K562 (cell line): Measurements from ENCODE around the gene NT5DC1. TPM values are rescaled to one million over a fixed set of nuclear protein-coding genes. Genes with fewer than 3 reads are reported as not detected.

Experiments
- C11orf30 ChIP-seq: fragments of 450-650 bp; IDR thresholded peaks from 2 replicates; pipeline ENCODE4 v1.6.1; 2016; ENCODE audit warnings: low read depth, mild to moderate bottlenecking
- CBFA2T3 ChIP-seq: fragments of 450-650 bp; IDR thresholded peaks from 2 replicates; pipeline ENCODE4 v1.6.1; 2017
- CREB5 ChIP-seq: fragments of 250-450 bp; sonication (Bioruptor Pico); IDR thresholded peaks from 2 replicates; pipeline ENCODE4 v1.5.0; 2020; ENCODE audit warnings: mild to moderate bottlenecking
- CXXC5 ChIP-seq: fragments of 250-450 bp; sonication (Bioruptor Pico); IDR thresholded peaks from 2 replicates; pipeline ENCODE4 v1.8.0; 2022; ENCODE audit warnings: inconsistent platforms, mild to moderate bottlenecking, moderate library complexity
- GATAD2B ChIP-seq: fragments of 450-650 bp; IDR thresholded peaks from 2 replicates; pipeline ENCODE4 v1.6.1; 2017; ENCODE audit warnings: mild to moderate bottlenecking, borderline replicate concordance
- GMEB1 ChIP-seq: fragments of 250-450 bp; sonication (Bioruptor Pico); IDR thresholded peaks from 2 replicates; pipeline ENCODE4 v1.4.0; 2020; ENCODE audit warnings: mild to moderate bottlenecking
- HDAC8 ChIP-seq: fragments of 450-650 bp; IDR thresholded peaks from 2 replicates; pipeline ENCODE4 v1.6.1; 2016; ENCODE audit warnings: mild to moderate bottlenecking, missing genetic modification characterization, moderate library complexity, missing compliant biosample characterization
- HINFP ChIP-seq: fragments of 450-650 bp; conservative IDR thresholded peaks from 2 replicates; pipeline ENCODE4 v1.6.1; 2016; ENCODE audit warnings: missing genetic modification characterization, low read depth, mild to moderate bottlenecking, control low read depth, missing compliant biosample characterization
- HNRNPH1 ChIP-seq: fragments of 200-400 bp; formaldehyde crosslinking; optimal IDR thresholded peaks from 2 replicates; pipeline ENCODE3; 2017; ENCODE audit warnings: low read depth, mild to moderate bottlenecking, low read length, moderate library complexity
- MEIS2 ChIP-seq: fragments of 450-650 bp; IDR thresholded peaks from 2 replicates; pipeline ENCODE4 v1.6.1; 2014; ENCODE audit warnings: mild to moderate bottlenecking; ENCODE audit not compliant: partially characterized antibody
- MIER1 ChIP-seq: fragments of 450-650 bp; IDR thresholded peaks from 2 replicates; pipeline ENCODE4 v1.6.1; 2016; ENCODE audit warnings: antibody characterized with exemption, mild to moderate bottlenecking, low read depth
- NONO ChIP-seq, 2 experiments: fragments of 200-400 bp in 1 of 2; fragments of 450-650 bp in 1 of 2; formaldehyde crosslinking in 1 of 2; IDR thresholded peaks; 2 replicates each; pipeline ENCODE4 v1.6.1; 2017; ENCODE audit warnings: low read depth in 2 of 2, mild to moderate bottlenecking in 2 of 2, moderate library complexity in 2 of 2, low read length in 1 of 2
- NR2F6 ChIP-seq: fragments of 450-650 bp; formaldehyde crosslinking; IDR thresholded peaks from 2 replicates; pipeline ENCODE4 v1.4.0; 2020; ENCODE audit warnings: mild to moderate bottlenecking
- SAFB2 ChIP-seq: fragments of 200-400 bp; formaldehyde crosslinking; IDR thresholded peaks from 2 replicates; pipeline ENCODE4 v1.6.1; 2018; ENCODE audit warnings: borderline replicate concordance, low read length, low read depth, moderate library complexity; ENCODE audit not compliant: severe bottlenecking
- SIN3A ChIP-seq, 2 experiments: fragments of 150-350 bp in 1 of 2; IDR thresholded peaks; 2 replicates each; pipeline ENCODE4 v1.6.1; 2011 to 2016; ENCODE audit warnings: borderline replicate concordance in 2 of 2, low read depth in 2 of 2, low read length in 2 of 2, mild to moderate bottlenecking in 2 of 2, moderate library complexity in 2 of 2; ENCODE audit not compliant: control insufficient read depth in 1 of 2
- SMAD2 ChIP-seq: fragments of 150-350 bp; IDR thresholded peaks from 2 replicates; pipeline ENCODE4 v1.6.1; 2014; ENCODE audit warnings: low read depth, mild to moderate bottlenecking, low read length
- SMAD4 ChIP-seq: fragments of 250-450 bp; sonication (Bioruptor Pico); conservative IDR thresholded peaks from 2 replicates; pipeline ENCODE4 v1.8.0; 2021; ENCODE audit warnings: inconsistent platforms, mild to moderate bottlenecking, moderate library complexity
- SMARCA4 ChIP-seq: fragments of 450-650 bp; IDR thresholded peaks from 2 replicates; pipeline ENCODE4 v1.6.1; 2016
- TAF1 ChIP-seq: IDR thresholded peaks from 2 replicates; pipeline ENCODE4 v1.6.1; 2011; ENCODE audit warnings: mild to moderate bottlenecking, low read length, moderate library complexity; ENCODE audit not compliant: insufficient read depth, control insufficient read depth, severe bottlenecking; ENCODE audit errors: extremely low read depth
- TRIM24 ChIP-seq, 2 experiments: fragments of 450-650 bp; IDR thresholded peaks; 2 replicates each; pipeline ENCODE4 v1.6.1; 2016
- ZBED1 ChIP-seq: IDR thresholded peaks from 2 replicates; pipeline ENCODE4 v1.6.1; 2014
- ZNF175 ChIP-seq: fragments of 200-800 bp; sonication (Bioruptor generic); IDR thresholded peaks from 2 replicates; pipeline ENCODE4 v1.6.1; 2016; ENCODE audit warnings: low read depth, mild to moderate bottlenecking, missing genetic modification characterization, missing compliant biosample characterization
- ZNF780A ChIP-seq: fragments of 250-450 bp; sonication (Bioruptor Pico); IDR thresholded peaks from 2 replicates; pipeline ENCODE4 v1.5.0; 2021; ENCODE audit warnings: mild to moderate bottlenecking
- polyA plus RNA-seq, 8 experiments: library from polyadenylated mRNA; depleted of rRNA in 4 of 8; stranded (reverse) in 5 of 8; unstranded in 3 of 8; fragments of >200 nt; fragmentation: Nextera tagmentation in 2 of 8; fragmentation: Illumina TruSeq in 1 of 8; extraction: Ambion mirVana in 2 of 8; extraction: Trizol in 1 of 8; gene quantifications; 2 replicates each; pipeline versions ENCODE4 v1.2.1 to v1.2.3, GENCODE V29; 2011 to 2014; ENCODE audit warnings: inconsistent platforms in 1 of 8, missing spikeins in 1 of 8
- total RNA-seq, 7 experiments: library from RNA; depleted of rRNA in 6 of 7; stranded (reverse); fragments of >200 nt in 6 of 7; fragmentation: Illumina TruSeq in 2 of 7; extraction: Trizol in 2 of 7; gene quantifications; 2 replicates each; pipeline versions ENCODE4 v1.2.1 to v1.2.3, GENCODE V29; 2011 to 2021; ENCODE audit warnings: low replicate concordance in 1 of 7

Gene NT5DC1
- total and polyA plus RNA-seq, 9 of the 15 experiments (the other 6 are each of a cell fraction or from before 2014, with no cell fraction given): 4.9 to 28.5 (median 16.3) TPM

- TF ChIP-seq GATAD2B (no peak), MIER1 (no peak), NONO (IDR thresholded peaks at IDR 0.05; ENCODE audit: low read depth in 2 of 2, low read length in 1 of 2) (no peak), CXXC5 (CRISPR knock-in tag) (peak; percentile 35; the same call in 1 of the 2 replicates), ZNF780A (CRISPR knock-in tag) (no peak), TAF1 (no peak), C11orf30 (peak; percentile 86), ZBED1 (no peak), CREB5 (CRISPR knock-in tag) (no peak), SIN3A (IDR thresholded peaks at IDR 0.05; ENCODE audit: borderline replicate concordance in 2 of 2, control insufficient read depth in 1 of 2, low read depth in 2 of 2, low read length in 2 of 2) (no peak), GMEB1 (CRISPR knock-in tag) (no peak), CBFA2T3 (peak; percentile 81), ZNF175 (CRISPR knock-in tag) (peak; percentile 48; the same call in 1 of the 2 replicates), TRIM24 (IDR thresholded peaks at IDR 0.05) (peak in 1 of 2 experiments; percentile 67; a peak in 3 of 4 replicates), HDAC8 (no peak), NR2F6 (no peak), SMARCA4 (peak; percentile 88), SAFB2 (no peak), MEIS2 (peak; percentile 77), HNRNPH1 (no peak), SMAD4 (CRISPR knock-in tag) (0 out of 2 replicates have a peak, but pooled peaks have one; percentile 27), SMAD2 (no peak), HINFP (tag) (no peak)
Measured at GRCh38 chr6:116156405-116157326, 56.0 kb downstream of the NT5DC1 start (continued).
